Hypothalamus (tissue), 51 donors: ENCODE measurements around the gene GINS2.
A peak's percentile ranks its signal among the peaks of the same experiment; 100 is the strongest.

Source experiments
- DNase-seq, 51 donors: peaks; one replicate each; lab custom pipeline; 2025; lab: John Stamatoyannopoulos, UW

GINS2 gene

GRCh38 chr16:85632709-85633437, 55.9 kb downstream of the GINS2 start:
- DNase-seq, result no peak

- DNase-seq, result peak in 15 of 51 donors; percentile 9 to 37 (median 28)
Measured at GRCh38 chr16:85631802-85632393, 56.9 kb downstream of the GINS2 start.

- no peak for DNase-seq
Measured at GRCh38 chr16:85631230-85631629, 57.5 kb downstream of the GINS2 start.

GRCh38 chr16:85629853-85630252, 58.9 kb downstream of the GINS2 start:
- no peak for DNase-seq

- DNase-seq, result peak in 2 of 51 donors; percentile 18 to 23
Measured at GRCh38 chr16:85629326-85629725, 59.4 kb downstream of the GINS2 start.

GRCh38 chr16:85628645-85629044, 60.1 kb downstream of the GINS2 start:
- no peak for DNase-seq

- DNase-seq, result no peak
Measured at GRCh38 chr16:85628265-85628556, 60.5 kb downstream of the GINS2 start.

GRCh38 chr16:85627526-85628264, 61.1 kb downstream of the GINS2 start:
- no peak for DNase-seq

GRCh38 chr16:85627089-85627488, 61.7 kb downstream of the GINS2 start:
- DNase-seq, result no peak
